ENCODE results near the gene MUC21.
"Not testable (repeated sequence)": the region's sequence is repeated elsewhere in the genome, so short reads cannot be mapped to it uniquely, and the experiment has no call there.

The MUC21 gene

DNA sequence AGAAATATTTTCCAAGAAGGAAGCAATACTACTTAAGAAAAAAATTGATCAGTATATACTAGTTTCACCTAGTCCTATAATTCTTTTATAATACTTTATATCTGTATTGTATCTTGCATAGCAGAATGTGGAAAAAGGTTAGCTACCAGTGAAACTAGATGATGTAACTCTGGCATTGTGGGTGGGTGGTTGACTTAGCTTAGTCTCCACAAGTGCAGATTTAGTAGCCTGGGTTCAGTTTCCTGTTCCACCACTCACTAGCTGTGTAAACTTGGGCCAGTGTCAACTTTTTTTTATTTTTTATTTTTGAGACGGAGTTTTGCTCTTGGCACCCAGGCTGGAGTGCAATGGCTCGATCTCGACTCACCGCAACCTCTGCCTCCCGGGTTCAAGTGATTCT, 2.0 kb downstream of the MUC21 start:
- no peaks in the 10 kb centered on the region for H3K9me3 Mint-ChIP-seq
- no peaks in the 10 kb centered on the region for H3K36me3 Mint-ChIP-seq (ENCODE audit: low read depth)
- no peak overlapping the region for H3K4me3 Mint-ChIP-seq
- H3K27ac Mint-ChIP-seq: no peak overlapping the region
- peaks cover 10% of the 10 kb centered on the region for H3K4me1 Mint-ChIP-seq (ENCODE audit: low read depth)
- peaks cover 20% of the 10 kb centered on the region for H3K27me3 Mint-ChIP-seq (ENCODE audit: low read depth)

DNA sequence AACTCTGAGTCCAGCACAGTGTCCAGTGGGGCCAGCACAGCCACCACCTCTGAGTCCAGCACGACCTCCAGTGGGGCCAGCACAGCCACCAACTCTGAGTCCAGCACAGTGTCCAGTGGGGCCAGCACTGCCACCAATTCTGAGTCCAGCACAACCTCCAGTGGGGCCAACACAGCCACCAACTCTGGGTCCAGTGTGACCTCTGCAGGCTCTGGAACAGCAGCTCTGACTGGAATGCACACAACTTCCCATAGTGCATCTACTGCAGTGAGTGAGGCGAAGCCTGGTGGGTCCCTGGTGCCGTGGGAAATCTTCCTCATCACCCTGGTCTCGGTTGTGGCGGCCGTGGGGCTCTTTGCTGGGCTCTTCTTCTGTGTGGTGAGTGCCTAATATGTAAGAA, 3.8 kb downstream of the MUC21 start:
- H3K27ac Mint-ChIP-seq: no peak overlapping the region
- H3K27me3 Mint-ChIP-seq (ENCODE audit: low read depth): peaks cover 10% of the 10 kb centered on the region
- no peaks in the 10 kb centered on the region for H3K36me3 Mint-ChIP-seq (ENCODE audit: low read depth)
- H3K9me3 Mint-ChIP-seq: no peaks in the 10 kb centered on the region
- H3K4me1 Mint-ChIP-seq (ENCODE audit: low read depth): peaks cover 15% of the 10 kb centered on the region
- no peak overlapping the region for H3K4me3 Mint-ChIP-seq

DNA sequence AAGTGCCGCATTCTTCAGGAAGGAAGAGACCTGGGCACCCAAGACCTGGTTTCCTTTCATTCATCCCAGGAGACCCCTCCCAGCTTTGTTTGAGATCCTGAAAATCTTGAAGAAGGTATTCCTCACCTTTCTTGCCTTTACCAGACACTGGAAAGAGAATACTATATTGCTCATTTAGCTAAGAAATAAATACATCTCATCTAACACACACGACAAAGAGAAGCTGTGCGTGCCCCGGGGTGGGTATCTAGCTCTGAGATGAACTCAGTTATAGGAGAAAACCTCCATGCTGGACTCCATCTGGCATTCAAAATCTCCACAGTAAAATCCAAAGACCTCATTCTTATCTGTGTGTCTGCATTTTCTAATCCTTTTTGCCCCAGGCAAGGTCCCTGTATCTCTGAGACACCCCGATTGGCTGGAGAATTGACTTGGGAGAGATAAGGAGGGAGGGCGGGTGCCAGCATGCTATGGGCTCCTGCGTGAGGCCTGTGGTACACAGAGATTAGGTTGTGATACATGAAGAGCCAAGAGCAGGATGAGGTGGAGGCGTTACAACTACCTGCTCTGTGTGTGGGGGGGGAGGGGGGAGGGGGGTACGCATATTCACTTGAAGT, 4.8 kb downstream of the MUC21 start:
- H3K27ac Mint-ChIP-seq: no peak overlapping the region
- H3K9me3 Mint-ChIP-seq: no peaks in the 10 kb centered on the region
- peaks cover 14% of the 10 kb centered on the region for H3K4me1 Mint-ChIP-seq (ENCODE audit: low read depth)
- no peaks in the 10 kb centered on the region for H3K36me3 Mint-ChIP-seq (ENCODE audit: low read depth)
- no peak overlapping the region for H3K4me3 Mint-ChIP-seq
- H3K27me3 Mint-ChIP-seq (ENCODE audit: low read depth): peaks cover under 1% of the 10 kb centered on the region

DNA sequence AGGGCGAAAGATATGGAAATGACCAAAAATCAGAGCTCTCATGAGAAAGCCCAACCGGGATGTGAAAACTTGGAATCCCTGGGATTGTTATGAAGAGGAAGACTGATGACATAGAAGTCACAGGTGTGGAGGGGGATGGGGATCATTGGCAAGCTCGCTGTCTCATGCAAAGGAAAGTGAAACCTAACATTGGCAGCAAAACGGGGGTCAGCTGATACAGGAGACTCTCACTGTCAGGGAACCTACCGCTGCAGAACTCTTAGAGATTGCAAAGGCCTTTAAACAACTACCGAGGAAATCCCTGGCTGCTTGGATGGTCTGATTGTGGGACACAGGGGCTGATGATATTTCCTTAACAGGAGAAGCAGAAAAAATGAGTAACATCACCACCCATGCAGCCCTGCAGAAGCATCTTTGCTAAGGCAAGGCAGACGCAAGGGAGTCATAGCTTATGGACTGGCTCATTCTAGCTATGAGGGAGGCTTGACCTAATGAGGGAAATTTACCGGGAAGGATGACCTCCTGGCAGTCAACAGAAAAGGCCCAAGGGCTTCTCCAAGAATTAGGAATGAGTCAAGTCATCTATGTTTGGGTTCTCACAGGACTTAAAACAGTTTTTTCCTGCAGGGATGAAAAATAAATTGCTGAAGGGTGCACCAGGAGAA, 7.0 kb downstream of the MUC21 start:
- H3K36me3 Mint-ChIP-seq (ENCODE audit: low read depth): no peaks in the 10 kb centered on the region
- H3K27me3 Mint-ChIP-seq (ENCODE audit: low read depth): no peaks in the 10 kb centered on the region
- H3K4me1 Mint-ChIP-seq (ENCODE audit: low read depth): peaks cover 10% of the 10 kb centered on the region
- H3K4me3 Mint-ChIP-seq: peak overlapping the region; percentile 79
- peak overlapping the region; percentile 73 for H3K27ac Mint-ChIP-seq
- no peaks in the 10 kb centered on the region for H3K9me3 Mint-ChIP-seq

DNA sequence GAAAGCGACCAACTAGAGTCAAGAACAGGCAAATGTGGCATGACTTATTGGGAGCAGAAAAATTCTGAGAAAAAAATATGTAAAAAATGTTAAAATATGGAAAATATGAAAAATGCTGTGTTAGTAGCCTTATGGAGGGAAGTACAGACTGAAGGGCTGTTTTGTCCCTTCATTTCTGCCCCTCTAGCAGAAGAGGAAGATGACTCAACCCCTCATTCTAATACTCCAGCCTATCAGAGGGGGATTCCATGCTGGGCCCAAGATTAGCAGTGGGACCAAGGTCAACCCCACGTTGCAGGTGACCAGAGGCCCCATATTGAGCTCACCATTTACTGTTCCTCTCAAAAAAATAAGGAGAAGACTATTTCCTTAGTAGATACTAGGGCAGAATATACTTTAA, 8.4 kb downstream of the MUC21 start:
- Mint-ChIP-seq H3K4me1 (ENCODE audit: low read depth) (peaks cover 10% of the 10 kb centered on the region), H3K27ac (no peak overlapping the region), H3K4me3 (no peak overlapping the region), H3K27me3 (ENCODE audit: low read depth) (no peaks in the 10 kb centered on the region), H3K36me3 (ENCODE audit: low read depth) (no peaks in the 10 kb centered on the region), H3K9me3 (no peaks in the 10 kb centered on the region)

DNA sequence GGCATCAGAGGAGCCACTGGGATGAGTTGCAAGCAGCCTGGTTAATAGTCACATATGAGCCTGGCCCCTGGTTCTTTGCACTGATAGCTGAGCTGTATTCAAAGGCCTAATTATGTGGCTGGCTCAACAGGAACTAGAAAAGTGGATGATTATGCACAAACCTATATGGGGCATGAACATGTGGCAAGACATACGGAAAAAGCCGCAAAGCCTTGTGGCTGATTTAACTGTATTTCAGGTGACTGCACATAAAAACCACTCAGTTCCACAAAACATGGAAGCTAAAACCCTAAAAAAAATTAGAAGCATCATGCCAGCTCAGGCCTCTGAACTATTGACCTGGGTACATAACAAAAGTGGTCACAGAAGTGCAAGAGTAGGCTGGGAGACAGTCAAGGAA, 13.8 kb downstream of the MUC21 start:
- Mint-ChIP-seq H3K4me1 (ENCODE audit: low read depth) (peaks cover 4% of the 10 kb centered on the region), H3K9me3 (peaks cover 3% of the 10 kb centered on the region), H3K27ac (no peak overlapping the region), H3K36me3 (ENCODE audit: low read depth) (no peaks in the 10 kb centered on the region), H3K27me3 (ENCODE audit: low read depth) (no peaks in the 10 kb centered on the region), H3K4me3 (no peak overlapping the region)

DNA sequence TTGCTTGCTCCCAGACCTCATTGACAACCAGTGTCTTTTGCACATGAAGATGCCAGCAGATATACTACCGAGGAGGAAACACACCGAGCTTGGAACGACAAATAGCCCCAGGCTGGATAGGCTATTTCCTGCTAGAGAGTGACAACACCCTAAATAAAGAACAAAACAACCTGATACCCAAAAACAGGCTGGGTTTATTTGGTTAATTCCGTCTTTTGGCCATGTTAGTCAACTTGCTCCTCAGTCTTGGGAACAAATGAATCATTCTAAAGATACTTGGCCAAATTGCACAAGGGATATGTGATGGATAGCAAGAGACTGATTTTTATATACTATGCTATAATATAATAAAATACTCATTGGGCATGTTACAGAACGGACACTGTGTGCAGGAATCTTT, 15.3 kb downstream of the MUC21 start:
- Mint-ChIP-seq H3K36me3 (ENCODE audit: low read depth) (no peaks in the 10 kb centered on the region), H3K9me3 (peaks cover 3% of the 10 kb centered on the region), H3K4me3 (no peak overlapping the region), H3K4me1 (ENCODE audit: low read depth) (peaks cover 4% of the 10 kb centered on the region), H3K27me3 (ENCODE audit: low read depth) (no peaks in the 10 kb centered on the region), H3K27ac (no peak overlapping the region)

DNA sequence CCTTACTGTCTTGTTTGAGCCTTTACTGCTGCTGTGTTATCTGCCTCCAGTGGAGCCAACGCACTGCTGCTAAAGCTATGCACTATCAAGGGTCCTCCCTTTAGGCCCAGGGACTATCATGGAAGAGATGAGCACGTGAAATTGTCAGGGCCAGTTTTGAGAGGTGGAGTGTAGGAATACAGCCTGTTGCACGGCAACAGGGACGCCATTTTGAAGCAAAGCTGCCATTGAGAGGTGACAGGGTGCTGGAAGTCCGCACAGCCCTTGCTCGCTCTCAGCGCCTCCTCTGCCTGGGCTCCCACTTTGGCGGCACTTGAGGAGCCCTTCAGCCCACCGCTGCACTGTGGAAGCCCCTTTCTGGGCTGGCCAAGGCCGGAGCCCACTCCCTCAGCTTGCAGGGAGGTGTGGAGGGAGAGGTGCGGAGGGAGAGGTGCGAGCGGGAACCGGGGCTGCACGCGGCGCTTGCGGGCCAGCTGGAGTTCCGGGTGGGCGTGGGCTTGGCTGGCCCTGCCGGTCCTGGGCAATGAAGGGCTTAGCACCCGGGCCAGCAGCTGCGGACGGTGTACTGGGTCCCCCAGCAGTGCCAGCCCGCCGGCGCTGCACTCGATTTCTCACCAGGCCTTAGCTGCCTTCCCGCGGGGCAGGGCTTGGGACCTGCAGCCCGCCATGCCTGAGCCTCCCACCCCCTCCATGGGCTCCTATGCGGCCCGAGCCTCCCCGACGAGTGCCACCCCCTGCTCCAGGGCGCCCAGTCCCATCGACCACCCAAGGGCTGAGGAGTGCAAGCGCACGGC, 16.7 kb downstream of the MUC21 start:
- H3K36me3 Mint-ChIP-seq (ENCODE audit: low read depth); H3K27me3 Mint-ChIP-seq (ENCODE audit: low read depth); H3K9me3 Mint-ChIP-seq; H3K27ac Mint-ChIP-seq; H3K4me1 Mint-ChIP-seq (ENCODE audit: low read depth); H3K4me3 Mint-ChIP-seq: not testable (repeated sequence)

DNA sequence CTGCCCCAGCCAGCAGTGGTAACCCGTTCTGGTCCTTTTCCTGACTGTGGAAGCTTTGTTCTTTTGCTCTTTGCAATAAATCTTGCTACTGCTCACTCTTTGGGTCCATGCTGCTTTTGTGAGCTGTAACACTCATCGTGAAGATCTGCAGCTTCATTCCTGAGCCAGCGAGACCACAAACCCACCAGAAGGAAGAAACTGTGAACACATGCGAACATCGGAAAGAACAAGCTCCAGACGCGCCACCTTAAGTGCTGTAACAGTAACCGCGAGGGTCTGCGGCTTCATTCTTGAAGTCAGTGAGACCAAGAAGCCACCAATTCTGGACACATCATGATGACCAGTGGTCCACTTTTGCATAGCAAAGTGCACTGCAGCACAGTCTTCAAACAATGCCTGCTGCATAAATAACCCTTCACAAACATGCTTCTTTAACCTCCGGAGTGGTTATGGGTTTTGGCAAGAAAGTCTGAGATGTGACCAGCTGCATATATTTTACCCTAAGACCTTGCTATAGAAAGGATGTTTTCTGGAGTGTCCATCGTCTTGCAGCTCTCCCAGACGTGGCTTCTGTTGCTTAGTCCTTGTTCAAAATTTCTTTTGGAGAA, 17.9 kb downstream of the MUC21 start:
- H3K36me3 Mint-ChIP-seq (ENCODE audit: low read depth): no peaks in the 10 kb centered on the region
- H3K9me3 Mint-ChIP-seq: peaks cover 3% of the 10 kb centered on the region
- H3K4me1 Mint-ChIP-seq (ENCODE audit: low read depth): peaks cover 4% of the 10 kb centered on the region
- no peak overlapping the region for H3K27ac Mint-ChIP-seq
- no peaks in the 10 kb centered on the region for H3K27me3 Mint-ChIP-seq (ENCODE audit: low read depth)
- no peak overlapping the region for H3K4me3 Mint-ChIP-seq

DNA sequence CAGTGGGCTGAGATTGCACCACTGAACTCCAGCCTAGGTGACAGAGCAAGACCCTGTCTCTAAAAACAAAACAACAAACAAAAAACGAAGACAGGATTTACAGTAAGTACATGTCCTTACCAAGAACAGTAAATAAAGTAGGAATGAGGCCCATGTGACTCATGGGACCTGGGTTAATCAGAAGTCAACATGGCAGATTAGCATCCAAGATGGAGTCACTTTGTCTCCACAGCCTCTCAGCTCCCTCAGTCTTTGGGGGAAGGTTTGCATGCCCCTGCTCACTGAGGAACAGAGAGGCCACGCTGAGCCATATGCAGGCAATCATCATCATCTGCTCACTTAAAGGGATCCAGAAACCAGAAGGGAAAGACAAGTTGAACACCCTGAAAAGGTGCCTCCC, 19.0 kb downstream of the MUC21 start:
- peaks cover 3% of the 10 kb centered on the region for H3K9me3 Mint-ChIP-seq
- no peak overlapping the region for H3K4me3 Mint-ChIP-seq
- H3K4me1 Mint-ChIP-seq (ENCODE audit: low read depth): peaks cover 4% of the 10 kb centered on the region
- H3K36me3 Mint-ChIP-seq (ENCODE audit: low read depth): no peaks in the 10 kb centered on the region
- H3K27ac Mint-ChIP-seq: no peak overlapping the region
- H3K27me3 Mint-ChIP-seq (ENCODE audit: low read depth): no peaks in the 10 kb centered on the region

DNA sequence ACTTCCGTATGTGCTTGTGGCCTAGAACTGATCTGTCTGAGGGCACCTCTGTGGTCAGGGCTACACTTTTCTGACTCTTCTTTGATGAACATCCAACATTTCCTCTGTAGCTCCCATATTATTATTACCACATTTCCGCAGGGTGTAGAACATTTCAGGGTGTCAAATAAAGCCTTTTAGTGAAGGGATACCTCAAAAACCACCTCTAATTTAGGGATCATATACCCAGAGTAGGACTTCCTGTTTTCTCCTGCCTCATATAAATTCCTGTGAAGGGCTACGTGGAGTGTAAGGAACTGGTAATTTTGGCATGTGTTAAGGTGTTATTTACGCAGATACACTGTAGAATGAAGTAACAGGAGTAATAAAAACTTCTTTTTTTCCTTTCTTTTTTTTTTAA, 21.3 kb downstream of the MUC21 start:
- Mint-ChIP-seq H3K27ac (no peak overlapping the region), H3K4me1 (ENCODE audit: low read depth) (peaks cover 4% of the 10 kb centered on the region), H3K4me3 (no peak overlapping the region), H3K27me3 (ENCODE audit: low read depth) (peaks cover 10% of the 10 kb centered on the region), H3K9me3 (peaks cover 2% of the 10 kb centered on the region), H3K36me3 (ENCODE audit: low read depth) (no peaks in the 10 kb centered on the region)

DNA sequence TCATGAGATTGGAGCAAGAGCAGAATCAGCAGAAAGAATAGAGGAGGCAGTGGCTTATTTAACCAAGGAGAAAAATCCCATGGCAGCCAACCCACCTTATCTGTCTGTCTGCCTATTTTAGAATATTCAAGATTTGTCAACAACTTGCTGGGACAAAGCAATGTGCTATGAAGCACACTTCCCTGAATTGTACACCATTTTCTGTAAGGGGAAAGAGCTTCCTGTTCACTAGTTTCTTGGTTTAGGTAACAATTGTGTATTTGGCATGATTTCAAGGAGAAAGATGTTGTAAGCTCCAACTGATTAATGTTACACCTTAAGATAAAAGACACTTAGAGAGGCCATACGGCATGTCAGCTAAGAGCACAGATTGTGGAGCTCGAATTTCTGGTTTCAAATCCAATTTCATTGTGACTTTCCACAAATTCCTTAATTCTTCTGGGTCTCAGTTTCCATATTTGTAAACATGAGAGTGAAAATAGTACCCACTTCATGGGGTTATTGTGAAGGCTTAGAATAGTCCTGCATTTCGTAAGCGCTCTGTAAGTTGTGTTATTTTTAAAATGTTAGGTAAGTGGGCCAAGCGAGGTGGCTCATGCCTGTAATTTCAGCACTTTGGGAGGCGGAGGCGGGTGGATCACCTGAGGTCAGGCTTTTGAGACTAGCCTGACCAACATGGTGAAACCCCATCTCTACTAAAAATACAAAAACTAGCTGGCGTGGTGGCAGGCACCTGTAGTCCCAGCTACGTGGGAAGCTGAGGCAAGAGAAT, 21.9 kb downstream of the MUC21 start:
- no peak overlapping the region for H3K27ac Mint-ChIP-seq
- H3K4me1 Mint-ChIP-seq (ENCODE audit: low read depth): peaks cover 4% of the 10 kb centered on the region
- H3K36me3 Mint-ChIP-seq (ENCODE audit: low read depth): no peaks in the 10 kb centered on the region
- no peak overlapping the region for H3K4me3 Mint-ChIP-seq
- peaks cover 10% of the 10 kb centered on the region for H3K27me3 Mint-ChIP-seq (ENCODE audit: low read depth)
- H3K9me3 Mint-ChIP-seq: no peaks in the 10 kb centered on the region

DNA sequence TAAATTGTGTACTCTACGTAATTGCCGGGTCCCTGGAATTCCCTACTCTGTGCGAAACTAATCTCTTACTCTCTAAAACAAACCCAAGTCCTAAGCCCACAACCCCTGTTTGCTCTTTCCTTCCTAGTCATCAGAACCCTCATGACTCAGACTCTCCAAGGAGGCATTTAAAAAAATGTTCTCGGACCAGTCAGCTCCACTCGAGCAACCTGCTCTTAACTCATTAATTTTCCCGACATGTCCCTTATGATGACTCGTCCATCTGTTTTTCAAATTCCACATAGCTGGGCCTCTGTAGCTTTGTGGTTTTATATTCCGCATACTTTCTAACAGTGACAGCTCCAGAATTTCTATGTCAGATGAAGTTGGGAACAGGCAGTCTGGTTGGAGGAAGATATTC, 24.2 kb downstream of the MUC21 start:
- H3K4me1 Mint-ChIP-seq (ENCODE audit: low read depth): peaks cover 2% of the 10 kb centered on the region
- H3K4me3 Mint-ChIP-seq: no peak overlapping the region
- no peaks in the 10 kb centered on the region for H3K9me3 Mint-ChIP-seq
- no peak overlapping the region for H3K27ac Mint-ChIP-seq
- H3K27me3 Mint-ChIP-seq (ENCODE audit: low read depth): peaks cover 10% of the 10 kb centered on the region
- H3K36me3 Mint-ChIP-seq (ENCODE audit: low read depth): no peaks in the 10 kb centered on the region

DNA sequence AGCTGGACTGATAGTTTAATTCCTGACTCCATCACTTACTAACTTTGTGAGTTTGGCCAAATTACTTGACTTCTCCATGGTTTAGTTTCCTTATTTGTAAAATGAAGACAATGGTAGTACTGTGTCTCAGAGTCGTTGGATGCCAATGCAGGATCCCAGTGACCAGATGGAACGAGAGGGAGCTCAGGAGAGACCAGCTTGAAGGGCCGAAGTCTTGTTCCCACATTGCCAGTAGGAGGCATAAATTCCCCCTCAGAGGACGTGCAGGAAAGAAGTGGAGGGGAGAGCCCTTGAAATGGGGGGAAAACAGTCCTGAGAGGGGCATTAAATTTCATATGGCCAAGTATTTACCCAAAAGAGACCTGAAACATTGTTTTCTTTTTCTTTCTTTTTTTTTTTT, 24.6 kb downstream of the MUC21 start:
- Mint-ChIP-seq H3K4me1 (ENCODE audit: low read depth) (peaks cover 2% of the 10 kb centered on the region), H3K9me3 (no peaks in the 10 kb centered on the region), H3K4me3 (no peak overlapping the region), H3K36me3 (ENCODE audit: low read depth) (no peaks in the 10 kb centered on the region), H3K27ac (no peak overlapping the region), H3K27me3 (ENCODE audit: low read depth) (peaks cover 10% of the 10 kb centered on the region)

Data from T-helper 1 cell treated with Interleukin-12 subunit alpha and Interleukin-12 subunit beta and Interleukin-4 antibody, amounts not matched to agents 30 μg/mL and 1 μg/mL, for 36 hours (primary cell).